HG02943 (cell line): ENCODE data around the gene NKAIN2.
"Not testable (repeated sequence)": the region's sequence is repeated elsewhere in the genome, so short reads cannot be mapped to it uniquely, and the experiment has no call there.

ENCODE experiments used
- ATAC-seq: cut with Tn5 transposase; IDR thresholded peaks from one replicate; pipeline ENCODE4 v1.9.1; 2021; ENCODE audit warnings: mild to moderate bottlenecking, low read depth, moderate library complexity; ENCODE audit not compliant: unreplicated experiment

Gene NKAIN2

DNA sequence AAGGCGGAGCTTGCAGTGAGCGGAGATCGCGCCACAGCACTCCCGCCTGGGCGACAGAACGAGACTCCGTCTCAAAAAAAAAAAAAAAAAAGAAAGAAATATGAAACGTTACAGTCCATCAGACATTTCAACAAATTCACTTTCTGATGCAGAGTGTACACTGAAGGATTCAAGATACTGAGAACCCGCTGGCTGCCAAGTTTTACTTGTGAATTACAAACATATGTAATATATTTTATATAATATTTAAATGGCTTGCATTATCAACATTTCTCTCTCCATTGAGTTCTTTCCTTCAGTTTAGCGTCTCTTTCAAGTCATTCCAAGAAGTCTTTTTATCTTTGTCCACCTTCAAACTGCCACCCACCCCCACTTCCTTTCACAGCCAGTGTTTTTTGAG is 917.7 kb downstream of the NKAIN2 start:
- ATAC-seq: no peak

DNA sequence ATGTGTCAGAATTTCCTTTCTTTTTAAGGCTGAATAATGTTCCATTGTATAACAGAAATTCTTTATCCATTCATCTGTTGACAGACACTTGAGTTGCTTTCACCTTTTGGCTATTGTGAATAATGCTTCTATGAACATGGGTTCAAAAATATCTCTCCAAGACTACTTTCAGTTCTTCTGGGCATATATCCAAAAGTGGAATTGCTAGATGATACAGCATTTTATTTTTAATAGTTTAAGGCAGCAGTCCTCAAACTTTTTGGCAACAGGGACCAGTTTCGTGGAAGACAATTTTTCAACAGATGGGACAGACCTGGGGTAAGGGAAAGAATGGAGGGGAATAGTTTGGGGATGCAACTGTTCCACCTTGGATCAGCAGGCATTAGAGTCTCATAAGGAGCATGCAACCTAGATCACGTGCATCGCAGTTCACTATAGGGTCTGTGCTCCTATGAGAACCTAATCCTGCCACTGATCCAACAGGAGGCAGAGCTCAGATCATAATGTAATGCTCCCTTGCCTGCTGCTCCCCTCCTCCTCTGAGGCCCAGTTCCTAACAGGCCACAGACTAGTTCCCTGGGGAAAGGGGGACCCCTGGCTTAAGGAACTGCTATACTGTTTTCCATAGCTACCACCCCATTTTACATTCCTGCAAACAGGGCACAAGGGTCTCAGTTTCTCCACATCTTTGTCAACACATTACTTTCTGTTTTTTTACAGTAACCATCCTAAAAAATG is 918.6 kb downstream of the NKAIN2 start:
- ATAC-seq: no peak

DNA sequence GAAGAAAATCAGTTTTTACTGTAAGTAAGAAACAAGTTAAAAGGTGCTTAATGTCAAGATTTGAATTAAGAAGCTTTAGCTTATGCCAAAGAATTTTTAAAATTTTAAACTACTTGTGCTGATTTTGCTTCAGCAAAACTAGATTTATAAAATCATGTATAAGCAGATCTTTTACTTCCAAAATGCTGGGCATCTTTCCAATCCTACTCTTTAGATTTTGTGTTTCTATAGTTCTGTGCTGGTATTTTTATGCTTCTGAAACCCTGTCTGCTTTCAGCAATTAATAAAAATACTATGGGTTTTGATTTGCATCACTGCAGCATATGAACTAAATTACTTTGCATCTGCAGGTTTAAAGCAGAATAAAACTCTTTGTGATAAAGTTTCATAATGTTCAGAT is 920.0 kb downstream of the NKAIN2 start:
- no peak for ATAC-seq

DNA sequence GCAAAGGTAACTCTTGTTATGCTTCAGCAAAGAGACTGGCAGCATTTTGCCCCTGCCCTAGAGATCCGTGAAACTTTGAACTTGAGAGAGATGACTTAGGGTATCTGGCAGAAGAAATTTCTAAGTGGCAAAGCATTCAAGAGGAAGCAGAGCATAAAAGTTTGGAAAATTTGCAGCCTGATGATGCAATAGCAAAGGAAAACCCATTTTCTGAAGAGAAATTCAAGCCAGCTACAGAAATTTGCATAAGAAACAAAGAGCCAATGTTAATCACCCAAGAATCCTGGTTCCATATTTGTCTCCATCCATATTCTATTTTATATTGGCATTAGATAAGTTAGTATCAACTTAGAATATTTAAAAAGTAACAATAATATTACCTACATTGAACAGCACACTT is 934.1 kb downstream of the NKAIN2 start:
- ATAC-seq: not testable (repeated sequence)

DNA sequence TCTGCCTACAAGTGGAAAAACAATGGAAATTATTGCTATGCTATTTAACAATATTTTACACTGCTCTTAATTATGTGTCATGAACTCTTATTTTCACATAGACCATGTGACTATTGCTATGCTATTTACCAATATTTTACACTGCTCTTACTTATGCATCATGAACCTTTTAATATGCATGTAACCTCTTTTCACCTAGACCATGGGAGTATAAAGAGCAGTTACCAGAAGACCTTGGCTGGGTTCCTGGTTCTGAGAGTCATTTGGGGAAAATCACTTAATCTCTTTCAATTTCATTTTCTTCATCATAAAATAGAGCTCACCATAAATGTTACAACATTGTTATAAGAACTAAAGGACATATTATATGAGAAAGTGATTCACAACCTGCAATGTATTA is 934.8 kb downstream of the NKAIN2 start:
- no peak for ATAC-seq

DNA sequence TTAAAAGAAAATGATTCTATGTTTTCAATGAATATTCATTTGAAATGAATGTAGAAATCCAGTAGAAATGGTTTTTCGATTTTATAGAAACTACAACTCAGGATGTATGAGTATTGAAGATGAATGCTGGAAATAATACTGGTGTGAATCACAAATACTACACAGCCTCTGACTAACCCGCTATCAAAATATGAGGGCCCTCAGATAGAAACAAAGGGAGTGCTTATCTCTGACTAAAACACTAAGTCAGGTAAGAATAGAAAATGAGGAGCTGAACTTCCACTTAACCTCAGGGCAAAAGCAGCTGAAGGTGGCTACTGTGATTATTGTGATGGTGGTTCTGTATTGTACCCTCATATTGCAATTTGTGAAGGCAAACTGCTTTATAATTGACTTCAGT is 937.7 kb downstream of the NKAIN2 start:
- no peak for ATAC-seq

DNA sequence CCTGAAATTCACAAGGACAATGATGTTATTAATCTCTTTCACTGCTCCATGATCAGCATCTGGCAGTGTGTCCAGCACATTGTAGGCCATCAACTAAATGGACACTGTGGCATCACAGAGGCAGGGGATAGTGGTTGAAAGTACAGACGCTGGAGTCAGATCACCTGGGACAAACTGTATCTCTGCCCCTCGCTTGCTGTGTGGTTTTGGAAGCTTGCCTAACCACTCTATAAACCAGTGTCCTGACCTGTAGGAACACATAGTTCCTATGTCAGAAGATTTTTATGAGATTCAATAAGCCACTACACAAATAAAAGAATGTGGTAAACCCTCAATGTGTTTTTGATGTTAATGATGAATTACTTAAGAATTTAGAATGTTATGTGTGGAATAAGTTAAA is 939.3 kb downstream of the NKAIN2 start:
- no peak for ATAC-seq

DNA sequence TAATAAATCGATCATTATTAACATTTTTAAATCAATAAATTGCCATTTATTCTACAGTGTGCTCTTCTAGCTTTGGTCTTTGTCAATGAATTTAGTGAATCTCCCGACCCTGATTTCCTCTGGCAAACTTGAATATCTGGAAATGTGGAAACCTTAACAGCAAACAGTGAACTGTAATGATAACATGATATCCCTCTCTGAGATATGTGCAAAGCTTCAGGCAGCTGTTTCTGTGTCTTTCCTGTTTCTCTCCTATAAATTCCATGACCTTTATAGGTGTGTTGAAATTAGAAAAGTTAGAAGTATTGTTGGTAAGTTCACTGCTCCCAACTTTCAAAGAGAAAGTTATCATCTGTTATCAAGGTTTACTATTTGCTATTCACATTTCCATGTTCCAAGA is 939.8 kb downstream of the NKAIN2 start:
- ATAC-seq: no peak

DNA sequence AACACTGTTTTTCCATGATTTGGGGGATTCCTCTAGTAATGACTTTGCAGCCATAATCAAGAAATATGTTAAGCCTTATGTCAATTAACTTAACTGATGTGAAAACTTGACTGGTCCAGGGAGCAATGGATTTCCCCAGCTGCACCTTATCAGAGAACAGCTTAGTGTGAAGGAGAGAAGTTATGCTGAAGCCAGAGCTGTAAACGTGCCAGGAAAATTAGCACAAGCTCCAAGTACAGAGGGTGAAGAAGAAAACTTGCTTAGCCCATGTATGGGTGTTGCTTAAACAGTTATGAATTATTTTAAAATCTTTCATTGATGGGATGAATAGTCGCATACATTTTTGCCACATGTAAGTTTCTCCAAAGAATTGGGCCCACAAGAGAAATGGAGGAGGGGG is 943.7 kb downstream of the NKAIN2 start:
- ATAC-seq: no peak

DNA sequence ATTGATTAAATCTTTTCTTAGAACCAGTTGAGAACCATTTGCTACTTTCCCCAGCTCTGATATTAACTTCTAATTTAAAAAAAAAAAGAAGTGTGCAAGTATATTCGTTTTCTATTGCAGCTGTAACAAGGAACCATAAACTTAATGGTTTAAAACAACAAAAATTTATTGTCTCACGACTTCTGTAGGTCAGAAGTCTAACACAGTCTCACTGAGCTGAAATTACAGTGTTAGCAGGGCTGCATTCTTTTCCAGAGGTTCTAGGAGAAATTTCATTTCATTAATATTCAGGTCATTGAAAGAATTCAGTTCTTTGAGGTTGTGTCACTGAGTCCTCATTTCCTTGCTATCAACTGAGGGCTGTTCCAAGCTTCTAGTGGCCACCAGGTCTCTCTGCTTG is 945.1 kb downstream of the NKAIN2 start:
- ATAC-seq: no peak

DNA sequence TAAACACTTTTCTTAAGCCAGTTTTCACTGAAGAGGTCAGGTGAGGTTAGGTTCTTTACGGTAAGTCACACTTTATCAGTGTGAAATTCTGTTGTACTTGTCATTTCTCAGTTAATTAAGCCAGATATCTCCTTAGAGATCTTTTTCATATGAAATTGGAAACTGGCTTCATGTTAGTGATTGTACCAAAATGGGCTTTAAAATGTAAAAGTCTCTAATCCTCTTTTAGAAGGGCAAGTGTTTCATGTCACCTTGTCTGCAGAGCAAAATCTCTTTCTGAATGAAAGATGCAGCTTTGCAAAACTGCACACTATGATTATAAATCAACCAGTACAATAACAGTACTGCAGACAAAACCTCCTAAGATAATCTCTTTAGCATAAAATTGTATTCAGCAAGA is 949.3 kb downstream of the NKAIN2 start:
- no peak for ATAC-seq

DNA sequence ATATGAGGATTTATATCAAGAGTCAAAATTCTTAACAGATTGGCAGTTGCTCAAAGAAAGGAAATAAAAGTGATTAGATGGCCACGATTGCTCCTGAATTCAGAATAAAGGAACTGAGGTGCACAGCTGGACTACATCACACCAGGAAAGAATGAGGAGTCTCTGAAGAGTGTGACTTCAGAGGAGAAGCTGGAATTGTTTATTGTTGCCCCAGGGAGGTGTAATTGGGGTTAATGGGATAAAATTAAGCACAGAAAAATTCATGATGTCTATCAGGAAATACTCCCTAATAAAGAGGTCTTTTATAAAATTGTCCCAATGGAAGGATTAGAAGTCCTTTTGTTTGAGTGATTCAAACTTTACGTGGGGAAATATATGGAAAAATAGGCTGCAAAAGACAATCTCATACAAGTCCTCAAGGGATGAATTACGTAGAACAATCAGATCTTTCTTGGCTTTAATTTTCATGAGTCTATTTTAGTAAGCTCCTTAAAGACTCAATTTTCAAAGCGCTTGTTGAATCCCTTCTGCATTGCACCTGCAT is 950.0 kb downstream of the NKAIN2 start:
- no peak for ATAC-seq

DNA sequence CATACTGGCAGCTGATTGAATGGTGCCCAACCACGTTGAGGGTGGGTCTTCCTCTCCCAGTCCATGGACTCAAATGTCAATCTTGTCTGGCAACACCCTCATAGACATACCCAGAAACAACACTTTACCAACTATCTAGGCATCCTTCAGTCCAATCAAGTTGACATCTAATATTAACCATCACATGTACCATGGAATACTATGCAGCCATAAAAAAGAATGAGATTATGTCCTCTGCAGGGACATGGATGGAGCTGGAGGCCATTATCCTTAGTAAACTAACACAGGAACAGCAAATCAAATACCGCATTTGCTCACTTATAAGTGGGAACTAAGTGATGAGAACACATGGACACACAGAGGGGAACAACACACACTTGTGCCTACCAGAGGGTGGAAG is 951.7 kb downstream of the NKAIN2 start:
- no peak for ATAC-seq

DNA sequence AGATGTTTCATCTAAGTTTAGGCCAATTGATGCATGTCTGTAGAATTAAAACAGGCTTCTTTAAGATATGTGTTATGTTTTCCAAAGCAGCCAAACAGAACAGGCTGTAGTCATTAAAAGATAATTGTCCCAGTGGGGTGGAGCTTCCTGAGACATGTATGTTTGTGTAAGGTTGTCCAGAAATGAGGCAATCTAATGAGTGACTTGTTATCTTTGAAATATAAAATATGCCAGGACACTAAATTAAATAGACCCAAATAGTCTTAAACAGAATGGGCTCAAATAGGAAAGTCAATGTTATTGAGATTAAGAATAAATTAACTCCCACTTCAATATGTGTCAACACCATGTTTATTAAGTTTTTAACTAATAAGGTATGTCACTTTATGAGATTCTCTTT is 953.9 kb downstream of the NKAIN2 start:
- ATAC-seq: no peak

DNA sequence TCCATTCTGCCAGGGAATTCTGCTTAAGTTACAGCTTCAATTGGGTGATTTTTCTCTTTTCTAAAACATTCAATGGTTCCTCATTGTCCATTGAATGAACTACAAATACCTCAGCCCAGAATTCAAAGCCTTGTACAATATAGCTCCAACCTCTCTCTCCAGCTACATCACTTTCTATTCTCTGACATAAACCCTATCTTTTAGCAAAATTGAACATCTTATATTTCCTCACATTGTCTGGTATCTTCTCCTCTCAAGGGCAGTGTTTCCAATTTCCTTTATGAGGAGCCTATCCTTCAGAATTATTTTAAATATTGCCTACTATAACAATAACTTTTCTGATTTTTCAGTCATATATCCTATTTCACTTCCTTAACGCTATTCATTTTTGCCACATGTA is 955.0 kb downstream of the NKAIN2 start:
- ATAC-seq: no peak

DNA sequence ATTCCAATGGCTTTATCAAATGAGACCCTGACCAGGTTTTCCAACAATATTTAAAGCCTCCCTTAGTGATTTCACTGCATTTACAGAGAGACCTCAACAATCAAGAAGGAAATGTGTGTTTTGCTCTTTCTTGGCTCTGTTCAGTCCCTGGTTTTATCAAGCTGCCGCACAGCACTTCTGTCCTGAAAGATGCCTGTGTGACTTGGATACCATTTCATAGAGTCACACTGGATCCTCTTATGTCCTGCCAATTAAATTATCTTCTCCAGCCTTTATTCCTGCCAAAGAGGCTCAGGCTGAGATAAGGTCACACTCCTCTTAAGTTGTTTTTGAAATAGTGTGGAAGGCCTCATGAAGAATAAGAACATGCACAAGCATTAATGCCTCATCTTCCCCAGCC is 961.6 kb downstream of the NKAIN2 start:
- no peak for ATAC-seq

DNA sequence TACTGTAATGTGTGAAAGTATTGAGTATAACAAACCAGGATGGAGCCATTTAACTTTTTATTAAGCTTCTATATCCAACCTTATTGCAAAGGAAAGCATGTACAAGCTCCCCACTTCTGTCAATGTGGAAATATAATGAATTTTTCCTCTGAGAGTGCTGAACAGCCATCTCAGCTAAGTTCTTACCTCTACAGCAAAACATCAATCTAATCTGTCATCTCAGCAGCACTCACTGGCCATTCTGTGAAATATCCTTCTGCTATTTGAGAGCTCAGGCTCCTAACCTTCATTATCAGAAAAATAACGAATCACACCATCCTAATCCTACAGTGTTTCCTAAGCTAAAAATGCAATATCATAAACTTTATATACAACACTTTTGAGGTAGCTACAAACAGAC is 964.6 kb downstream of the NKAIN2 start:
- ATAC-seq: no peak

DNA sequence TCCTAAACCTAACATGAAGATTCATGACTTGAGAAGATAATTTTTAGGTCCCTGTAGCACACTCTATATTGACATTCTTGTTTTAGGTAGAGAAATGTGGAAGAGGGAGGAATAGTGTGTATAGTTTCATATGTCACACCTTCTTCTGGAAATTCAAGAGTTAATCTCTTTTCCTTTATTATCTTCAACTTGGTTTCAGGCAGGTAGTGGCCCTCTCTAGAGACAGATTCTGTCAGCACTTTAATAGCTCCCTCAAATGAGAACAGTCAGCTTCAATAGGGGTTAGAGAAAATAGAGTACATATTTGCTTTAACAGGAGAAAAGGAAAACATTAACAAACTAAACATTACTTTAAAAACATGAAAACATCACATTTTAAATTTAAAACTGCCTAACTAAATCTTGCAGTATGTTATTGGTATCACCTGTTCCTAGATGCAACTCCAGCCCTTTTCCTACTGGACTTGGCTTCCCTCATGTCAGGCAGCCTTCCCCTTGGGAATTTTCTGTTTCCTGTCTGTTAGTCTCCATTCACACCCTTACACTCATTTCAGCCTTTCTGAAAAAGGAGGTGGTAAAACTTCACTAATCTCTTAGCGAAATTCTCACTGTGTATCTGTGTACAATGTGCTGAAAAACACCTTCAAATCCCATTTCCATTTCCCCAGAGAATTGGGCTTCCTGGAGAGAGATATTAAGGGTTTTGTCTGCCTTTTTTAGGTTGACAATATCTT is 966.3 kb downstream of the NKAIN2 start:
- no peak for ATAC-seq

DNA sequence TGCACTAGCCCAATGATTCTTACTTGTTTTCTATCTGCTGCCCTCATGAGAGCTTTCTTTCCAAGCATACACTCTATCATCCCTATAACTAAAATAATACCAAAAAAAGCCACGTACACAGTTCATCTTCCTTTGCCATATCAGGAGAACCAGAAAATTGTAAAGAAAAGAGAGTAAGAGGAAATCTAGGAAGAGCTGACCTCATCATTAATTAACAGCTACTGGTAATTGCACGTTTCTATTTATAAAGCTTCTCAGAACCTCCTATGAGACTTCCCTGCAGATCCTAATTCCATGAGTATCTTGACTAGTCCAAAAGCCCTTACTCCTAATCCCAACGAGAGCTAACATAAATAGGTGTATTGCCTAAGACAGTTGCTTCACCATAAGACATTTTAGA is 967.1 kb downstream of the NKAIN2 start:
- ATAC-seq: no peak

DNA sequence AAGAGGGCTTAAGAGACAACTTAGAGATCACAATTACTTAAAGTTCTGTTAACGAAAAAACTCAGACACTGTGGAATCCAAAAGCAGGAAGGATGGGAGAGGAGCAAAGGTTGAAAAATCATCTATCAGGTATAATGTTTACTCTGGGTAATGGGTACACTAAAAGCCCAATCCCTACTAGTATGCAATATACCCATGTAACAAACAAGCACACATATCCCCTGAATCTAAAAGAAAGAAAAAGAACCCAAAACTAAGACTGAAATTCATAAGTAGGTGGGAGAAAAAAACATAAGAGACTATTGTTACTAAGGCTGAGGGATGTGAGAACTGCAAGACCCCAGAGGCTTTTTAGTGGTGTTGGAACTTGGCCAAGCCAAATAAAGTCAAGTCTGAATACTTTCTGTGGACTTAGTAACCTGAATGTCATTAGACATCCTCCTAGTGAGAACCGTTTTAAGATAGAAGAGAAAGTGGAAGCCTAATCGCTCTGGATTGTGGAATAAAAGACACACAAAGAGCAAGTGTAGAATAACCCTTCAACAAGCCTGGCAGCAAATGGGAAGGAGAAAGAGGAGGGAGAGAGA is 969.2 kb downstream of the NKAIN2 start:
- ATAC-seq: no peak

DNA sequence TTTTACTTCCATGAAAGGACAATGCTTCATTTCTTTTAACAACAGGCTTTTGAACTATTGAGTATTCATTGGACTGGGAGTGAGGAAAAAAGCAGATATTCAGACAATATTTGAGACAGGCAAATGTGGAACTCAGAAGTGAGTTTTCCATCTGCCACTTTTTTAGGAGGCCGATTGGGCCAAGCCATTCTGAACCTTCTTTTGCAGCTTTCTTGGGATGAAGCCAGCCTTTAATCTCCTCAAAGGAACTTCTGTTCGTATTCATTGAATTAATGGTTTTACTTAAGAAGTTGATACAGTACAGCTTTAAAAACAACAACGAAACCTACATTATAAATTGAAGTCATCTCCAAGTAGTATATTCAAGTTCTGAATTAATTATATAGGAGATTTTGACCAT is 971.5 kb downstream of the NKAIN2 start:
- ATAC-seq: no peak

DNA sequence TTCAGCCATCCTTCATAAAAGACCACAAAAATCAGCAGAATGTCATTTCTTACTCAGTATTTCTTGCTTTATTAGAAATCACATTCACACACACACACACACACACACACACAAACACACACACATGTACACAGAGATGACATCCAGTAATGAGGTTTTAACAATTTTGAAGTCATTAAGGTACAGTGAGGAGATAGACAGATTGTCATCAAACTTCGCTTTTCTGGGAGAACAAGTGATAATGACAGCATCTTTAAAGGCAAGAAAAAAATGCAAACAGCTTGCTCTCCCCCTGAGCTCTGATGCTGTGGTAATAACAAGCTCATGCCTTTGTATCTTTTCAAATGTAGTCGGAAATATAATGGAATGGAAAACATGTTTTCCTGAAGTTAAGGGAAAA is 974.2 kb downstream of the NKAIN2 start:
- ATAC-seq: no peak
